ENCODE data around the gene FLT3.
"Not testable (repeated sequence)": the region's sequence is repeated elsewhere in the genome, so short reads cannot be mapped to it uniquely, and the experiment has no call there.

GRCh38 chr13:28005016-28005415 is 95.4 kb downstream of the FLT3 start:
- not testable (repeated sequence) for TF ChIP-seq CTCF (IDR thresholded peaks at IDR 0.05 in 2 of 3, conservative IDR thresholded peaks at IDR 0.05 in 1 of 3; ENCODE audit: insufficient read depth in 2 of 3, low read depth in 1 of 3, low read length in 3 of 3); ZNF395 (CRISPR knock-in tag; IDR thresholded peaks at IDR 0.05); MAFK (IDR thresholded peaks at IDR 0.05; ENCODE audit: low read length); XRCC5 (IDR thresholded peaks at IDR 0.05; ENCODE audit: low read depth, low read length); TEAD4 (IDR thresholded peaks at IDR 0.05; ENCODE audit: low read length); TEAD4 (CRISPR knock-in tag; IDR thresholded peaks at IDR 0.05; ENCODE audit: borderline replicate concordance); MTF1 (CRISPR knock-in tag; IDR thresholded peaks at IDR 0.05; ENCODE audit: borderline replicate concordance)

All from K562 (cell line).